Common myeloid progenitor, CD34-positive (primary cell): ENCODE measurements around the gene GABRG3.

ENCODE experiments used
- CTCF ChIA-PET: fragments of 350-600 bp; sonication (Branson Sonifier 250); formaldehyde crosslinking; loops from one replicate; lab custom pipeline; 2021; ENCODE audit warnings: antibody characterized with exemption; lab: Charles Lee
- POLR2A ChIA-PET: fragments of 350-600 bp; sonication (Branson Sonifier 250); formaldehyde crosslinking; loops from one replicate; lab custom pipeline; 2021; ENCODE audit warnings: antibody characterized with exemption; lab: Charles Lee
- DNase-seq, 3 donors: peaks; one replicate each; pipeline versions ENCODE4 v3.0.0 to v3.0.0-alpha.2; 2013
- H3K27ac ChIP-seq, 2 experiments: 1 replicate in 1 of 2; 2 replicates in 1 of 2; pipeline ENCODE4 v1.7.0; 2013; ENCODE audit warnings: inconsistent platforms in 2 of 2, low read length in 2 of 2, mild to moderate bottlenecking in 2 of 2, low read depth in 1 of 2, moderate library complexity in 1 of 2; ENCODE audit not compliant: severe bottlenecking in 2 of 2, insufficient read depth in 1 of 2, poor library complexity in 1 of 2
- H3K27me3 ChIP-seq, 5 experiments: replicated peaks in 2 of 5; 1 replicate in 3 of 5; 2 replicates in 2 of 5; pipeline versions ENCODE4 v1.6.1 to v1.7.0; 2013; ENCODE audit warnings: low read length in 4 of 5, mild to moderate bottlenecking in 2 of 5, moderate library complexity in 2 of 5, inconsistent platforms in 1 of 5; ENCODE audit not compliant: insufficient read depth in 5 of 5, control insufficient read depth in 4 of 5
- H3K36me3 ChIP-seq, 4 experiments: 1 replicate in 2 of 4; 2 replicates in 2 of 4; pipeline versions ENCODE4 v1.6.1 to v1.7.0; 2013; ENCODE audit warnings: low read length in 3 of 4, control low read depth in 1 of 4, mild to moderate bottlenecking in 1 of 4; ENCODE audit not compliant: control insufficient read depth in 4 of 4, insufficient read depth in 4 of 4
- H3K4me1 ChIP-seq, 4 experiments: 1 replicate in 3 of 4; 2 replicates in 1 of 4; pipeline versions ENCODE4 v1.6.1 to v1.7.1; 2013; ENCODE audit warnings: low read length in 3 of 4, mild to moderate bottlenecking in 3 of 4, control low read depth in 1 of 4, inconsistent platforms in 1 of 4, moderate library complexity in 1 of 4; ENCODE audit not compliant: control insufficient read depth in 4 of 4, insufficient read depth in 4 of 4; ENCODE audit errors: control extremely low read depth in 1 of 4
- H3K4me3 ChIP-seq, 7 experiments: 1 replicate in 4 of 7; 2 replicates in 3 of 7; pipeline versions ENCODE4 v1.5.1 to v1.7.0; 2013; ENCODE audit warnings: mild to moderate bottlenecking in 7 of 7, low read length in 6 of 7, moderate library complexity in 6 of 7, inconsistent platforms in 2 of 7, low read depth in 2 of 7, control low read depth in 1 of 7; ENCODE audit not compliant: insufficient read depth in 4 of 7, control insufficient read depth in 1 of 7; ENCODE audit errors: extremely low read depth in 1 of 7
- H3K9me3 ChIP-seq, 5 experiments: 1 replicate in 4 of 5; 2 replicates in 1 of 5; pipeline versions ENCODE4 v1.6.1 to v1.7.1; 2013; ENCODE audit warnings: low read length in 4 of 5, mild to moderate bottlenecking in 2 of 5, inconsistent platforms in 1 of 5, low read depth in 1 of 5, moderate library complexity in 1 of 5; ENCODE audit not compliant: control insufficient read depth in 4 of 5, insufficient read depth in 2 of 5; ENCODE audit errors: control extremely low read depth in 1 of 5
- WGBS: methylation state at CpG from one replicate; pipeline ENCODE4 v1.1.5; 2013; ENCODE audit not compliant: insufficient coverage; 5-methylcytosine and 5-hydroxymethylcytosine counted together

GABRG3 gene

GRCh38 chr15:27324886-27325615 is 354.1 kb downstream of the GABRG3 start:
- no peaks in the 10 kb centered on the region for H3K36me3 ChIP-seq
- no peaks in the 10 kb centered on the region for H3K27me3 ChIP-seq
- no peak overlapping the region for H3K27ac ChIP-seq
- CTCF ChIA-PET: no interaction called here
- DNase-seq: no peak
- H3K9me3 ChIP-seq: peaks cover 0 to 3% (median 0%) of the 10 kb centered on the region in 5 experiments
- no peaks in the 10 kb centered on the region for H3K4me1 ChIP-seq
- H3K4me3 ChIP-seq: no peak overlapping the region
- POLR2A ChIA-PET: no interaction called here
- WGBS: 86% methylated on average over 4 of the region's 4 CpGs

- WGBS: 85% methylated on average over 6 of the region's 8 CpGs
- ChIA-PET POLR2A (no interaction called here), CTCF (no interaction called here)
- H3K27ac ChIP-seq: no peak overlapping the region
- no peaks in the 10 kb centered on the region for H3K36me3 ChIP-seq
- DNase-seq: no peak
- H3K27me3 ChIP-seq: no peaks in the 10 kb centered on the region
- peaks cover 0 to 3% (median 0%) of the 10 kb centered on the region in 5 experiments for H3K9me3 ChIP-seq
- H3K4me3 ChIP-seq: no peak overlapping the region
- no peaks in the 10 kb centered on the region for H3K4me1 ChIP-seq
These were observed 356.6 kb downstream of the GABRG3 start for GRCh38 chr15:27327467-27328025.

GRCh38 chr15:27328186-27328585 is 357.2 kb downstream of the GABRG3 start:
- H3K4me1 ChIP-seq: no peaks in the 10 kb centered on the region
- 94% methylated on average over 5 of the region's 7 CpGs for WGBS

GRCh38 chr15:27328608-27329007 is 357.6 kb downstream of the GABRG3 start:
- WGBS: 90% methylated on average over 13 of the region's 13 CpGs
- Histone ChIP-seq H3K9me3 (peaks cover 0 to under 1% (median 0%) of the 10 kb centered on the region in 5 experiments), H3K27ac (no peak overlapping the region), H3K36me3 (no peaks in the 10 kb centered on the region), H3K27me3 (no peaks in the 10 kb centered on the region), H3K4me1 (no peaks in the 10 kb centered on the region), H3K4me3 (no peak overlapping the region)
- no peak for DNase-seq
- CTCF ChIA-PET: no interaction called here
- POLR2A ChIA-PET: no interaction called here

More at GRCh38 chr15:27328186-27328585, 357.2 kb downstream of the GABRG3 start:
- Histone ChIP-seq H3K27me3 (no peaks in the 10 kb centered on the region), H3K36me3 (no peaks in the 10 kb centered on the region), H3K9me3 (peaks cover 0 to 3% (median 0%) of the 10 kb centered on the region in 5 experiments), H3K27ac (no peak overlapping the region), H3K4me3 (no peak overlapping the region)
- ChIA-PET CTCF (no interaction called here), POLR2A (no interaction called here)
- no peak for DNase-seq

GRCh38 chr15:27330326-27330725 is 359.3 kb downstream of the GABRG3 start:
- Histone ChIP-seq H3K4me3 (no peak overlapping the region), H3K36me3 (no peaks in the 10 kb centered on the region), H3K4me1 (no peaks in the 10 kb centered on the region), H3K27me3 (no peaks in the 10 kb centered on the region), H3K27ac (no peak overlapping the region), H3K9me3 (no peaks in the 10 kb centered on the region)
- 100% methylated on average over 4 of the region's 5 CpGs for WGBS
- POLR2A ChIA-PET: no interaction called here
- DNase-seq: no peak
- CTCF ChIA-PET: no interaction called here

- Histone ChIP-seq H3K27me3 (no peaks in the 10 kb centered on the region), H3K9me3 (peaks cover 0 to 2% (median 0%) of the 10 kb centered on the region in 5 experiments), H3K4me1 (no peaks in the 10 kb centered on the region), H3K4me3 (no peak overlapping the region), H3K27ac (no peak overlapping the region), H3K36me3 (no peaks in the 10 kb centered on the region)
- no CpG with 5 or more reads among the region's 1 CpG for WGBS
- ChIA-PET POLR2A (no interaction called here), CTCF (no interaction called here)
- DNase-seq: no peak
These were observed 365.7 kb downstream of the GABRG3 start for GRCh38 chr15:27336676-27337075.

GRCh38 chr15:27339138-27339537 is 368.2 kb downstream of the GABRG3 start:
- whole genome bisulfite sequencing: 91% methylated on average over 4 of the region's 5 CpGs
- no peak overlapping the region for H3K27ac ChIP-seq
- peaks cover 0 to 2% (median 0%) of the 10 kb centered on the region in 5 experiments for H3K9me3 ChIP-seq
- H3K4me1 ChIP-seq: no peaks in the 10 kb centered on the region
- no peak overlapping the region for H3K4me3 ChIP-seq
- POLR2A ChIA-PET: no interaction called here
- H3K27me3 ChIP-seq: no peaks in the 10 kb centered on the region
- DNase-seq: no peak
- CTCF ChIA-PET: no interaction called here
- H3K36me3 ChIP-seq: no peaks in the 10 kb centered on the region
